HG02885 (cell line): ENCODE data around the gene SEC14L5.

Source experiments
- ATAC-seq: cut with Tn5 transposase; IDR thresholded peaks from one replicate; pipeline ENCODE4 v1.9.1; 2021; ENCODE audit warnings: mild to moderate bottlenecking; ENCODE audit not compliant: unreplicated experiment, poor library complexity

The SEC14L5 gene

GRCh38 chr16:5062790-5063765 is 104.9 kb downstream of the SEC14L5 start:
- no peak for ATAC-seq

DNA sequence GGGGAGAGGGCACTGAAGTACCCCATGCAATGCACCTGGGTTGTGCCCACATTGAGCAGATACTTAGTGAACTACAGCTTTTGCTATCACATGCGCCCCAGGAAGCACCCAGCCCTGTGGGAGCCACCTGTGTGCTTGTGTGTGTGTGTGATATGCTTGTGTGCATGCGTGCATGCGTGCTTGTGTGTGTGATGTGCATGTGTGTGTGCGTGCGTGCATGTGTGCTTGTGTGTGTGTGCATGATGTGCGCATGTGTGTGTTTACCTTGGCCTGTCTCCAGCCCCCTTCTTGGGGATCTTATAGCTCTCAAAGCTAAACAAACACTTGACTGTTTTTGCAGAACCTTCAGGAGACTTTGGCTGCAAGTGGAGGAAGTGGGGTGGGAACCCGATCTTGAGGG is 106.8 kb downstream of the SEC14L5 start:
- no peak for ATAC-seq

GRCh38 chr16:5065326-5065725 is 107.2 kb downstream of the SEC14L5 start:
- ATAC-seq: no peak

DNA sequence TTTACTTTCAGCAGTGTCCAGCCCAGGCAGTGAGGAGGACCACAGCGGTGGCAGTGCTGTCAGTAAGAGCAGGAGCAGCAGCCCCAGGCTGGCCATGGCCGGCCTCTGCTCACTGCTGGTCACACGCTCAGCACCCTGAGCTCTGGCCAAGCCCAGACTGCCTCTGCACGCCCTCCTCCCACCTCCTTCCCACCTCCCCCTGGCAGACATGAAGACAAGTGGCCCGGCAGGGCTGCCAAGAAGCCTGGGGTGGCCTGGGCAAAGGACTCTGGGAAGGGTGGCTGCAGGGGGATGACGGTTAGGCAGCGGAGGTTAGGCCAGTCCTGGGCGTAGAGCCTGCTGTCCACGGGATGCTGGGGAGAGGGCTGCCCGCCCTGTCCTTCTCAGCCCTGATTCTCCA is 107.7 kb downstream of the SEC14L5 start, which contains the start of gene C16orf89:
C16orf89 (minus strand) TSS at position 144 of the 400 bp plus-strand sequence; CDS start at position 96, 48 bp downstream.
- ATAC-seq: no peak

GRCh38 chr16:5066511-5066910 is 108.4 kb downstream of the SEC14L5 start:
- no peak for ATAC-seq
